NCI-H748 treated with DMSO at 0.1 percent for 48 hours (cell line): ENCODE data around the gene CXXC5.

Source experiments
- DNase-seq: peaks from one replicate; lab custom pipeline; 2025; lab: John Stamatoyannopoulos, UW

Gene CXXC5

GRCh38 chr5:139695178-139695573, 47.0 kb downstream of the CXXC5 start:
- DNase-seq: no peak

- DNase-seq: no peak
These were observed 48.2 kb downstream of the CXXC5 start for GRCh38 chr5:139696167-139696893.

DNA sequence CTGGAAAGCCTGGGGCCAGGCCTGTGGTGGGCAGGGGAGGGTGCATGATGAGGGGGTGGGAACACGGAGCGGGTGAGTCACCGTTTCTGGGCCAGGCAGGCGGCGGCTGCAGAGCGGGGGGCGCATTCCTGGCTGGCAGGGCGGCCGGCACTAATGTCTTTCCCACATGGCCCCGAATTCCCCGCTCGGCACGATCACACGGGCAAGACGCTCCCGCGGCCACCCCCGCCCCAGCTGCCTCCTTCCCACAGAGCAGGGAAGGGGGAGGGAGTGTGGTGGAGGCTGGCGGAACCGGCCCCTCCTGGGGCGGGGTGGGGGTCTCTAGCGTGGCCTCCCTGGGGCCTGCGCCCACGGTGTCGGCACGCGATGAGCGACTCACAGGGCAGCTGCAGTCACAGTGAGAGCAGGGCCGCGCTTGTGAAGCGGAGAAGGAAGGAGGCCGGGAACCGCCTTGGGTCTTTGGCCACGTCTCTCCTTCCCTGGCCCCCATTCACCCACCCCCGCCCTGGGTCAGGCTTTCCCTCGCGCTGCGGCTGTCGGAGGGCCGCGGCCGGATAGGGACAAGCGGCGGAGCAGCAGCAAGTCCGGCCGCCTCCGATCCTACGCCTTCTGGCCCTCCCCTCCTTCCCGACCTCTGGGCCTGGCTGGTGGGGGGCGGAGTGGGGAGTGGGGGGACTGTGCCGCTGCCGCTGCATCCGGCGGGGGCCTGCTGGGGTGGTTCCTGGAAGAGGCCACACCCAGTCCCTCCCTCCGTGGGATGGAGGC, 48.9 kb downstream of the CXXC5 start:
- DNase-seq: no peak

GRCh38 chr5:139698490-139699146, 50.5 kb downstream of the CXXC5 start:
- DNase-seq: peak; percentile 15

DNA sequence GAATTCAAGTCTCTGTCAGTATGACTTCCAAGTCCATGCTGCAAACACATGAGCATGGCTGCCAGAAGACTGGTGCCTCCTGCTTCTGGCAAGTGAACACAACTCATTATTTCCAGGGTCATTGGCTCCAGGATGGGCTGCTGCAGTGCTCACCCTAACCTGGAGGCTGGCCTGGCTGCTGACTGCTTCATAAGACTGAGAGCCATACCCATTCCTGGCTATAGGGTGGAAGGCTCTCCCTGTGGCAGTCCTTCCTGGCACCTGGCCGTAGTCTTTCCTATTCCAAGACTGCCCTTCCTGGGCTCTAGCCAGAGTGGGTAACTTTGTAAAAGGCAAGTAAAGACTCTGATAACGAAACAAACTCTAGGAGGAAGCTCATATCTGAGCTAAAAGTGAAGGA, 51.2 kb downstream of the CXXC5 start:
- no peak for DNase-seq

- no peak for DNase-seq
These were observed 52.5 kb downstream of the CXXC5 start for GRCh38 chr5:139700711-139701055.

GRCh38 chr5:139701056-139701741, 53.0 kb downstream of the CXXC5 start:
- DNase-seq: no peak

DNA sequence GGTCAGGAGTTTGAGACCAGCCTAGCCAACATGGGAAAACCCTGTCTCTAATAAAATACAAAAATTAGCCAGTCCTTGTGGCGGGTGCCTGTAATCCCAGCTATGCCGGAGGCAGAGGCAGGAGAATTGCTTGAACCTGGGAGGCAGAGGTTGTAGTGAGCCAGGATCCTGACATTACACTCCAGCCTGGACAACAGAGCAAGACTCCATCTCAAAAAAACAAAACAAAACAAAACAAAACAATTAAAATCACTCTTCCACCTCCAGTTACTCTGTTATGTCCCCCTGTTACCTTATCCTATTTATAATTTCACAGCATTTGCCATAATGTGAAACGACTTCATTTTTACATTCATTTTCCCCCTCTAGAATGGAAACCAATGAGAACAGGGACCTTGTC, 54.4 kb downstream of the CXXC5 start:
- DNase-seq: no peak

- DNase-seq: no peak
These were observed 56.6 kb downstream of the CXXC5 start for GRCh38 chr5:139704748-139705147.

- DNase-seq: no peak
These were observed 57.0 kb downstream of the CXXC5 start for GRCh38 chr5:139705191-139705590.

DNA sequence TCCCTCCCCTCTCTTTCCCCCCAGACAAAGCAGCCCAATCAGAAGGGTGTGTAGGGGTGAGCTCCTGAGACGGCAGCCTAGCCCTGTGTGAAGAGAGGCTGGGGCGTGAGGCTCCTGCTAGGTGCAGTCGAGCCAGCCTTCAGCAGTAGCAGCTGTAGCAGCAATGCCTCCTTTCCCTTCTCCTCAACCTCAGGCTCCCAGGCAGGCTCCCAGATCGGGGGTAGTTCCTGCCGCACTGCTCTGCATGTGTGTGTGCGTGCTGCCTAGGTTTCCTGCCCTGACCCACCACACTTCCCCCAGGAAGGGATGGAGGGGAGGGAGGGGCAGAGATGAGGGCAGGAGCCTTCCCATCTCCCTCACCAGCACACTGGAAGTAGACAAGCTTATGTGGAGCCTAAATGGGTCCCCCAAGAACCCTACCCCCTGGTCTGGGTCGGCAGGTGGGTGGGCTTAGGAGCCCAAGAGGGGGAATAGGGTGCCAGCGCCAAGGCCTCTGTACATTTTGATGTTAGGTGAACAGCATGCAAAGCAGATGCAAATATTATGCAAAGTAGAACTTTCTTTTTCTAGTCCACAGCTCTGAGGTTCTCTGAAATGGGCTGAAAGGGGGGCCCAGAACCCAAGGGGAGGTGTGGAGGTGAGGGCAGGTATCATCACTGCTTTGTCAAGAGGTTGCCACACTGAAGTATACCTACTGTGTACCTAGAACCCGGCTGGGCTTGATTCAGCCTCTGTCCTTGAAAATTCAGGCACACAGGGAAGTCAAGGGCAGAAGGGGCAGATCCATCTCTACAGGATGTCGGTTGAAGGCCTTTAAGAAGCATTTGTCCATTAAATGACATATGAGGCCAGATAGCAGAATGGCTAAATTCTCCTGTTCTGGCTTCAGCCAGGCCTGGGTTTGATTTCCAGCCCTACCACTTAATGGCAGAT, 57.8 kb downstream of the CXXC5 start:
- no peak for DNase-seq

GRCh38 chr5:139707445-139708003, 59.4 kb downstream of the CXXC5 start:
- no peak for DNase-seq

DNA sequence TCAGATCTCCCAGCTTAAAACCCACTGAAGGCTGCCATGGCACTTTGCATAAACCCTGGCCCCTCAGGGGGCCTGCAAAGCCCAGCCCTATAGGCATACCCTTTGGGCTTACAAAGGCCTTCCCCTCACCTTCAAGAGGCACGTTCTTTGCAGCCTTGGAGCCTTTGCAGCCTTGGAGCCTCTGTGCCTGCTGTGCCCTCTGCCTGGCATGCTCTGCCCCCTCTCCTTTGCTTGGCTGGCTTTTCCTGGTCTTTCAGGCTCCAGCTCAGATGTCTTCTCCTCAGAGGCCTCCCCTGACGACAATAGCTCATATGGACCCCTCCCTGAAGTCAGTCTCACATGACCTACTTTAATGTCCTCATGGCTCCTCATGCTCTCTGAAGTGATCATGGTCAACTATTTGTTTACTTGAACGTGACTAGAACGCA, 60.3 kb downstream of the CXXC5 start:
- DNase-seq: no peak

- peak; percentile 36 for DNase-seq
These were observed 60.9 kb downstream of the CXXC5 start for GRCh38 chr5:139708877-139709581.

DNA sequence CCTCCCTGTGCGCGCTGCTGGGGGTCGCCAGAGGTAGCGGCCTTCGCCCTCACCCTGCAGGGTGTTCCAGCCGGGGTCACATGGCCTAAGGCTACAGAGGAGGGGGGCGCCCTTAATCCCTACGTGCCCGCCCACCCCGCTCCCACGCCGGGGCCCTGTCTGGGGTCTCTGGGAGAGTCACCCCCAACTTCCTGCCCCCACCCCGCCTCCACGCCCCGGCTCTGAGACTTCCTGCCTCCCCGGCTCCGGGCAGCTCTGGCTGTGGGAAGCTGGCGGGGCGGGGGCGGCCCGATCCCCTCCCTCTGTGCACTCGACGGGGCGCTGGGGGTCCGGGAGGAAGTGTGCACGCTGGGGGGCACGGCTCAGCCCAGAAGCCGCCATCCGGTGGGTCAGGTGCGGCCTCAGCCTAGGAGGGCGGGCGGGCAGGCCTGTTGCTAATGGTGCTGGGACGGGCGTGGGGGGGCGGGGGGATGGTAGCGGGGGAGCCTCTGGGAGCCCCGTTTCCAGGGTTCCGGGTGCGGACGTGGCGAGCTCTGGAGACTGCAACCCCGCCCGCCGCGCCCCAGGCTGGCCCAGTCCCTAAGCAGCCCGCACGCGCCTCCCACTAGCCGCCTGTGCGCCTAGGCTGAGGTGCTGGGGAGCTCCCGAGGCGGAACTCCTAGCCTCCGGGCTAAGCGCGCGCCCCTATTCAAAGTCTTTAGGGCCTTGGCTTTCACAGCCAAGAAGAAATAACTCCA, 61.6 kb downstream of the CXXC5 start:
- no peak for DNase-seq

GRCh38 chr5:139710319-139711066, 62.3 kb downstream of the CXXC5 start:
- DNase-seq: no peak

GRCh38 chr5:139711067-139711905, 63.1 kb downstream of the CXXC5 start:
- DNase-seq: peak; percentile 15

- DNase-seq: no peak
These were observed 63.7 kb downstream of the CXXC5 start for GRCh38 chr5:139711906-139712224.
